ENCODE measurements around the gene RALGPS1.

RALGPS1 gene

DNA sequence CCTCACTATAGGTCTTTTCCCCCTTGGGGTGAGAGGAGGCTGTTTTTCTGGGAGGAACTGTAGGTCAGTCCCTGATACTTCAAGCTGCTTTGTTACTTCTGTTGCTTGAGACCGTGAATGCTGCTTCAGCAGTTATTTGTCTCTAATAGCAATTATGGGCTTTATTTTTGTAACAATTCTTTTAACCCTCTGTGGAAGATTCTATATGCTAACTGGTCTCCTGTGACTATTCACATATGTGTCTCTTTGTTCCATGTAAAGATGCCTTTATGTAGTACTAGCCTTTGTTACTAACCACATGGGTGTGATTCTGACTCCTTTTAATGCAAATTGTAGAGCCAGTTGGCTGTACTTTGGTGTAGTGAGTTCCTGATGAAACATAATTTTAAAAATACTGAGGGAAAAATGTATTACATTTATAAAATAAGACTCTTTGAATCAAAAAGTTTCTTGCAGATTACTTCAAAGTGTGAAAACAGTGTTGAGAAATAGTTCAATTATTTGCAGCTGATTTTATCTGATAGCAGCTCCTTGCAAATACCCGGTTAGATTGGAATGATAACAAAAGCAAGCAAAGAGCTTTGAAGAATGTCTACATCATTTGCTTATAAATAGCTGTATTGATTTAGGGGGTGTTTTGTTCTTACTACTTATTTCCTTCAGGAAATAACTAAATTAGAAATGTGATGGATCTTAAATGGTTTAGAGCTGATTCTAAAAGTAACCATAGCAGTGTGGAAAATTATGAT is 161.2 kb downstream of the RALGPS1 start:
- in situ Hi-C loops (cut with MboI; ENCODE audit: low sequenced_read_pairs) = no loop called here

GRCh38 chr9:127076860-127077643 is 162.5 kb downstream of the RALGPS1 start:
- in situ Hi-C loops (cut with MboI; ENCODE audit: low sequenced_read_pairs) = no loop called here

GRCh38 chr9:127077644-127077946 is 163.0 kb downstream of the RALGPS1 start:
- in situ Hi-C loops (cut with MboI; ENCODE audit: low sequenced_read_pairs) = no loop called here

- in situ Hi-C loops (cut with MboI; ENCODE audit: low sequenced_read_pairs) = no loop called here
These were observed 163.8 kb downstream of the RALGPS1 start for GRCh38 chr9:127078336-127078735.

DNA sequence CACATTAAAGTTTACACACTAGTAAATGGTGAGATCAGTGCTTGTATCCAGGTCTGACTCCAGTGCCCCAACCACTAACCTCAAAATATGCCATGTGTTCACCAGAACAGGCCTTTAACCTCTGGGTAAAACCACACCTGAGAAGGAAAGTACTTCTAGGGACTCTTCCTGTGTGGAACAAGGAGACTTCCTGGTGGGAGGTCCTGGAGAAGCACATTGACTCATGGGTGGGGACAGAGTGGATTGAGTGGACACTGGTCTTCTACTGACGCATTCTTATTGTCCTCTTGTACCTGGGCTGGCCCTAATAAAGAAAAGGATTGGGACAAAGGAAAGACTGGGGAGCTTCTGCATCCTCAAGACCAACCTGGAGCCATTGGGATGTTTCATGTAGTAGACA is 164.4 kb downstream of the RALGPS1 start:
- in situ Hi-C loops (cut with MboI; ENCODE audit: low sequenced_read_pairs) = no loop called here

- in situ Hi-C loops (cut with MboI; ENCODE audit: low sequenced_read_pairs) = no loop called here
These were observed 165.0 kb downstream of the RALGPS1 start for GRCh38 chr9:127079446-127080140.

- in situ Hi-C loops (cut with MboI; ENCODE audit: low sequenced_read_pairs) = no loop called here
These were observed 166.9 kb downstream of the RALGPS1 start for GRCh38 chr9:127081250-127082185.

DNA sequence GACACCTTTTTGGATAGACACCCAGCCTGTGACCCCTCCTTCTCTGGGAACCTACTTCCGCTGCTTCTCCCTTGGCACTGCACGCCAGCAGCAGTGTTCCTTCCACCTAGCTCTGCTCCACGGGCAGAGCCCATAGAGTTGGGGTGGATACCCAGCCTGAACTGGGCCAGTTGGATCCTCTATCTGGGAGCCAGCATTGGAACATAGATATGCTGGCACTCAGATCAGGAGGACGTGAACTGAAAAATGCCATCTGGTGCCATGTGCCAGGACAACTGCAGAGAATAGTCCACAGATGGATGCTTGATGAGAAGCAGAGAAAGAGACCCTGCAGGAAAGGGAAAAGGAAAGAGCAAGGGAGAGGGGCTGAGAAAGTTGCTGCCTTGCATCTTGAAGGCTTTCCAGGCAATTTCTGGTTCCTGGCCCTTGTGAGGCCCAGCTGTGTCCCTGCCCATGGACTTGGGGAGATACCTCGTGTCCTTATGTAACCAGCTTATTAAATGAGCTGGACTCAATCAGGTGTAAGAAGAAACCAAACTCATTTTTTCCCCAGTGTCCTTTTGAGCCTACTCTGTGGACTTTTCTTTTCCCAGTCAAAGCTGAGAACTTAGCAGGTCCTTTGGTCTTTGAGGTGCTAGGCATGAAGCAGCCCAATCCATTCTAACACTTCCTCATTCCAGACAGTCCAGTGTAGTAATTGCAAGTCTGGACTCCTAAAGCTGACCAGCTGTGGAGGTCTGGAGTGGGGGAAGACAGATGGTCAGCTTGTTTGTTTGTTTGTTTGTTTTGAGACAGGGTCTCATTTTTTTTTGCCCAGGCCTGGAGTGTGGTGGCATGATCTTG is 168.8 kb downstream of the RALGPS1 start:
- in situ Hi-C loops (cut with MboI; ENCODE audit: low sequenced_read_pairs) = no loop called here

DNA sequence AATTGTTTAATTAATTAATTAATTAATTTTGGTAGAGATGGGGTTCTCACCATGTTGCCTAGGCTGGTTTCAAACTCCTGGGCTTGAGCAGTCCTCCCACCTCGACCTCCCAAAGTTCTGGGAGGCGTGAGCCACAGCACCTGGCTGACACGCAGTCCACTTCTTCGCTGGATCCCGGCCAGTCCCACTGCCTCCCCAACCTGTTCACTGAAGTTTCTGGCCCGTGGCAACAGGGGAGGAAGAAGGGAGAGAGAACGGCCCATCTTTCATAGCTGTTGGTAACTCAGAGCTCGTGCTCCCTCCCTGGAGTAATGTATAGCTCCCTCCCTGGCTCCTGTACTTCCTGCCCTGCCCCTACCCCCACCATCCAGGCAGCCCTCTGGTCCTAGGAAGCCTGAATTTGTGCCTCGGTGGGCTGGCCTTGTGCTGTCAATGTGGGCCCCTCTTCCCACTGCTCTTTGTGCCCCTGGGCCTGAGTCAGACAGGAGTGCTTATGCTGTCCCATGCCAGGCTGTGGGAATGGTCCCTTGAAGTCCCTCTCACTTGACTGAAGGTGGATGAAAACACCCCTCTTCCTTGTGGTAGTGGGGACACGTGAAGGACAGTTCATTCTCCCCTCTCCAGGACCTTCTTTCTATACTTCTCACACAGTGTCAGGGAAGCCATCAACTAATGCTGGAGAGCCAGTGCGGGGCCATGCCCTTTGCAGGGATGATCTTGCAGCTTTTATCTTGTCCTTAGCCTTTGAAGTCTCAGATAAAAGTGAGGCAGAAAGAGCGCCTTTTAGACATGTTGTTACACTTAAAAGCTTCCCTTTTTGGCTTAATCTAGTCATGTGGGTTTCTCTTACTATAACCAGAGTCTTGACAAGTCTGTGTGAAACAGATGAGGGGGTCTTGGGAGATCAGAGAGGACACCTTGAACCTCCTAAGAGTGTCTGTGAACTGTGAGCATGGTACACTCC is 169.8 kb downstream of the RALGPS1 start:
- in situ Hi-C loops (cut with MboI; ENCODE audit: low sequenced_read_pairs) = no loop called here

- in situ Hi-C loops (cut with MboI; ENCODE audit: low sequenced_read_pairs) = no loop called here
These were observed 170.6 kb downstream of the RALGPS1 start for GRCh38 chr9:127085186-127085585.

- in situ Hi-C loops (cut with MboI; ENCODE audit: low sequenced_read_pairs) = no loop called here
These were observed 172.2 kb downstream of the RALGPS1 start for GRCh38 chr9:127086771-127087170.

GRCh38 chr9:127087411-127087810 is 172.8 kb downstream of the RALGPS1 start:
- in situ Hi-C loops (cut with MboI; ENCODE audit: low sequenced_read_pairs) = no loop called here

DNA sequence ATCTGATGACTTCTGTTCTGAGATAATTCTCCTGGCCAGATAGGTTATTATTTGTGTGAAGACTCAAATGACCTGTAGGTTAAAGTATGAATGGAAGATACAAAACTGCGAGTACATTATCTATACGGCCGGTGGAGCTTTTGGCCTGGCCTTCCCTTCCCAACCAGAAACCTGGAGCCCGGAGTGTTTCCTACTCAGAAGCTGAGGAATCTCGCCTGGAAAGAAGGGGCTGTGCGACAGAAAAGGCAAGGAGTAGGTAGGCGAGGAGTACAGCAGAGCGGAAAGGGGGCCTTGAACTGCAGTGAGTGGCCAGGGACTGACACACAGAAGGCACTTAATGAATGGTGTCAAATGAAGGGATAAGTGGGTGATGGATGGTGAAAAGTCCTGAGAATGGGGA is 173.3 kb downstream of the RALGPS1 start:
- in situ Hi-C loops (cut with MboI; ENCODE audit: low sequenced_read_pairs) = no loop called here

GRCh38 chr9:127088724-127089615 is 174.4 kb downstream of the RALGPS1 start:
- in situ Hi-C loops (cut with MboI; ENCODE audit: low sequenced_read_pairs) = no loop called here

DNA sequence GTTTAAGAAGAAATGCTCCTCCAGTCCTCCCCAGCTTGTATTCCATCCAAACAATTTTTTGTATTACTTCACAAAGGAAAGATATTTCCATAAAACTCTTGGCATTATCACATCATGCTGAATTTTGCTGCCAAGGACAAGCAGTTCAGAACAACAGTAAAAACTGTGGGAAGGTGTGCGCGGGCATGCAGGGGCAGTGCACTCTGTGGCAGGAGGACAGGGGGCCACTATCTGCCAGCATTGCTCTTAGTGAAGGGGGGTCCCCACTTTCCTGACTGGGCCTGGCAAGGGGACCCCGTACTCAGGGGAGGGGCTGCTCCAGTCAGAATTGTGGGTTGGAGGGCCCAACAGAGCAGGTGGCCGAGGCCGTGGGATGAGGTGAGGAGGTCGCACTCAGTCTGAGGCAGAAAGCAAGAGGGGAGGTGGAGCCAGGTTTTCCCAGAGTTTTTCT is 175.1 kb downstream of the RALGPS1 start:
- in situ Hi-C loops (cut with MboI; ENCODE audit: low sequenced_read_pairs) = no loop called here

GRCh38 chr9:127090341-127090985 is 175.9 kb downstream of the RALGPS1 start:
- in situ Hi-C loops (cut with MboI; ENCODE audit: low sequenced_read_pairs) = no loop called here

- in situ Hi-C loops (cut with MboI; ENCODE audit: low sequenced_read_pairs) = no loop called here
These were observed 176.9 kb downstream of the RALGPS1 start for GRCh38 chr9:127091526-127091925.

Data from HL-60/S4 (cell line).